C4-2B (cell line): ENCODE measurements around the gene H6PD.

Experiments used
- H3K27ac ChIP-seq: fragments of 450-650 bp; 2 replicates; pipeline ENCODE4 v1.5.1; 2017
- CTCF ChIP-seq: fragments of 450-650 bp; conservative IDR thresholded peaks from 2 replicates; pipeline ENCODE4 v1.5.1; 2017; ENCODE audit warnings: mild to moderate bottlenecking
- ZFX ChIP-seq: fragments of 450-650 bp; IDR thresholded peaks from 2 replicates; pipeline ENCODE4 v1.6.1; 2017

The H6PD gene

GRCh38 chr1:9292361-9293240 is 58.0 kb downstream of the H6PD start, which contains the start of gene SPSB1:
Gene SPSB1, plus strand, starts transcription at chr1:9292894. Its CDS starts 62,998 bp downstream, at chr1:9355892.
- TF ChIP-seq CTCF (peak; percentile 36), ZFX (no peak)
- H3K27ac ChIP-seq = peak within 1 kb of the TSS; percentile 60

- H3K27ac ChIP-seq = peak overlapping the region; percentile 60
Measured at GRCh38 chr1:9293241-9293532, 58.6 kb downstream of the H6PD start.

GRCh38 chr1:9293533-9294404 is 59.2 kb downstream of the H6PD start:
- no peak for TF ChIP-seq CTCF
- peak; percentile 34; the same call in 1 of the 2 replicates for TF ChIP-seq ZFX
- H3K27ac ChIP-seq = peak overlapping the region; percentile 60

More at GRCh38 chr1:9293241-9293532, 58.6 kb downstream of the H6PD start:
- TF ChIP-seq CTCF = no peak
- no peak for TF ChIP-seq ZFX

- H3K27ac ChIP-seq = peak overlapping the region; percentile 60; the same call in 1 of the 2 replicates
- TF ChIP-seq ZFX = no peak
- no peak for TF ChIP-seq CTCF
Measured at GRCh38 chr1:9294405-9294773, 59.8 kb downstream of the H6PD start.

- TF ChIP-seq CTCF (no peak; the same call in 1 of the 2 replicates), ZFX (no peak)
- no peak overlapping the region for H3K27ac ChIP-seq
Measured at GRCh38 chr1:9294910-9295636, 60.5 kb downstream of the H6PD start.

- no peak overlapping the region for H3K27ac ChIP-seq
- no peak for TF ChIP-seq CTCF
- TF ChIP-seq ZFX = no peak
Measured at GRCh38 chr1:9295884-9296283, 61.3 kb downstream of the H6PD start.
